Stimulated activated CD4-positive, alpha-beta T cell treated with anti-CD3 and anti-CD28 coated beads, Interleukin-15, amount 100 ng/mL, for 48 hours (primary cell): ENCODE results near the gene PHTF2.
"Not testable (repeated sequence)": the region's sequence is repeated elsewhere in the genome, so short reads cannot be mapped to it uniquely, and the experiment has no call there.

Experiments
- DNase-seq, 2 donors: peaks; one replicate each; pipeline ENCODE4 v3.0.0-alpha.2; 2020; ENCODE audit warnings: low read depth in 2 of 2

The PHTF2 gene

DNA sequence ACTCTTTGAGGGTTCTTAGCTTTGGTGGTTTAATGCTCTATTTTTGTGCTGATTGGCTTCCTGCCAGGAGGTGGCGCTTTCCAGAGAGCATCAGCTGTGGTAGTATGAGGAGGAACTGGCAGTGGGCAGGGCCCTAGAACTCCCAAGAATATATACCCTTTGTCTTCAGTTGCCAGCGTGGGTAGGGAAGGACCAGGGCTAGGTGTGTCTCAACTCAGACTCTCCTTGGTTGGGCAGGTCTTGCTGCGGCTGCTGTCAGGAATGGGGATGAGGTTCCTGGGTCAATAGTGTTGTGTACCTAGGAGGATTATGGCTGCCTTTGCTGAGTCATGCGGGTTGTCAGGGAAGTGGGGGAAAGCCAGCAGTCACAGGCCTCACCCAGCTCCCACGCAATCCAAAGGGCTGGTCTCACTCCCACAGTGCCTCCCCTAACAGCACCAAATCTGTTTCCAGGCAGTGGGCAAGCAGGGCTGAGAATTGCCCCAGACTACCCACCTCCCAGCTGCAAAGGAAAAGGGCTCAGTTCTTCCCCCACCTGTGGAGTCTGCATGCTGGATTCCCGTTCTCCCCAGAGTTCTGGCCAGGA, 191.5 kb downstream of the PHTF2 start:
- DNase-seq = peak in 1 of 2 donors; percentile 19

DNA sequence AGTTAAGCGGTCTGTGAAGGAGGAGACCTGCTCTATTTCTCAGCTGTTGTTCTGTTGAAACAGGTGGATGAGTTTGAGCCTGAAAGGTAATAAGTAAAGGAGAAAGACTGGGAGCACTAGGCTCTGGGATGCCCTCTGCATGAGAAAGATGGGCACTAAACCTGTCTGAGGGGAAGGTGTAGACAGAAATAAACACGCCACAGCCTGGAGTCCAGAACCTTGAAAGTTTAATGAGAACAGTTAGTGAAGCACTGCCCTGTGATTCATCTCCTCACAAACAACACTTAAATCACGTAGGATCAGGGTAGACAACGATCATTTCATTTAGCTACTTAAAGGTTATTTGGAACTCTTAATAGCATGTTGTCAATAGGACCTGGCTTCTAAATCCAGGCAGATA, 193.1 kb downstream of the PHTF2 start:
- DNase-seq = no peak

DNA sequence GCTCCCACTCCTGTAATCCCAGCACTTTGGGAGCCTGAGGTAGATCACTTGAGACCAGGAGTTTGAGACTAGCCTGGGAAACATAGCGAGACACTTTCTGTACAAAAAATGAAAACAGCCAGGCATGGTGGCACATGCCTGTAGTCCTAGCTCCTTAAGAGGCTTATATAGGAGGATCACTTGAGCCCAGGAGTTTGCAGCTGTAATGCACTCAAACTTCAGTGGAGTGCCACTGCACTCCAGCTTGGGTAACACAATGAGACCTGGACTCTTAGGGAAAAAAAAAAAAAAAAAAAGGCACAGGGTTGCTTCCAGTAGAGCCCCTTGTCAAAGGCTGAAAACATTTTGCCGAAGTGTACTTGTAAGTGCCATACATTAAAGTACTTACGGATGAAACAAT, 195.3 kb downstream of the PHTF2 start:
- DNase-seq = no peak

DNA sequence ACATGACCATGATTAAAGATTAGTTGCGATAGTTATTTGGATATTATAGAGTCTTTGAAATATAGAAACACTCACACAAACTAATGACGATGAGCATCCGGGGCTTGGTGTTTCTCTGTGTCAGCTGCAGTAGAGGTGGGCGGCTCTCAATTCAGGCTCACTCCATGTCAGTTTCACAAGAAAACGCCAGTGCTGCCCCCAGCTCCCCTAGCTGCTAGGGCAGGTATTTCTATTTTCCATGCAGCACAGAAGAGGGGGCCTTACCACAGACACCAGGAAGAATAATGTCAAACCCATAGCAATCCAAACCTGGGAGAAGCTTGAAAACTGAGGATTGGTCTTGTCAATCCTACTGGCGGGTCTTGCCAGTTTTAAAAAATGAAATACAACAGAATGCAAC, 197.1 kb downstream of the PHTF2 start:
- no peak for DNase-seq

DNA sequence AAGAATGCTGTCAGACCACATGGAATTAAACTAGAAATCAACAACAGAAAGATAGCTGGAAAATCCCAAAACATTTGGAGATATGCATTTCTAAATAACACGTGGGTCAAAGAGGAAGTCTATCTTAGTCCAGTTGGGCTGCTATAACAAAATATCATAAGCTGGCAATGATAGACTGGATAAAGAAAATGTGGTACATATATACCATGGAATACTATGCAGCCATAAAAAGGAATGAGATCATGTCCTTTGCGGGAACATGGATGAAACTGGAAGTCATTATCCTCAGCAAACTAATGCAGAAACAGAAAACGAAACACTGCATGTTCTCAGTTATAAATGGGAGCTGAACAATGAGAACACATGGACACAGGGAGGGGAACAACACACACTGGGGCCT, 200.6 kb downstream of the PHTF2 start:
- not testable (repeated sequence) for DNase-seq

DNA sequence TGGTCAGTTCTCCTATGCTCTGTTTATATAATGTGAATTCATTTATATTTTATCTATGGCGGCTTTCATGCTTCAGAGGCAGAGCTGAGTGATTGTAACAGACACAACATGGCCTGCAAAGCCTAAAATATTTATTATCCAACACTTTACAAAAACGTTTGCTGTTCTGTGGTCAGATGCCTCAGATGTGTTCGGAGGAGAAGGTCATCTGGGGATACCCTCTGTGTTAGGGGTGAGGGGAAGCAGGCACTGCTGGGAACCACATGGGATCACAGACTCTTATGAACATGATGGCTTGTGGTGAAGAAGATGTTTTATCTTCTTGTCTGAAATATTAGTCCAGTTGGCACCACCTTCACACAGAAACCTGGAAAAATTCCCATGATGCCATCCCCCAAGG, 203.4 kb downstream of the PHTF2 start:
- DNase-seq = no peak

DNA sequence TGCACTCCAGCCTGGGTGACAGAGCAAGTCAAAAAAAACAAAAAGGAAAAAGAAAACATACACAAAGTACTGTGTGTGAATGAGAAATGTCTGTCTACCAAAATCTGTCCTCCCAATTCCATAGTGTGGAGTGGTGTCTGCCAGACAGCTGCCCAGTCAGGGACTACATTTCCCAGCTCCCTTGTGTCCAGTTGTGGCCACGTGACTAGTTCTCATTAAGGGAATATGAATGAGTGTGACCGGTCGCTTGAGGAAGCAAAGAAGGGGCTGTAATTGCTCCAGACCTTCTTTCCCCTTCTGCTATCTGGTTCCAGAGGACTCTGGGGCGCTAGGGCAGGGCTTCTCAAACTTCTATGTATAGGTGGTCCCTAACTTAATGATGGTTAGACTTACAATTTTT, 204.1 kb downstream of the PHTF2 start:
- no peak for DNase-seq

DNA sequence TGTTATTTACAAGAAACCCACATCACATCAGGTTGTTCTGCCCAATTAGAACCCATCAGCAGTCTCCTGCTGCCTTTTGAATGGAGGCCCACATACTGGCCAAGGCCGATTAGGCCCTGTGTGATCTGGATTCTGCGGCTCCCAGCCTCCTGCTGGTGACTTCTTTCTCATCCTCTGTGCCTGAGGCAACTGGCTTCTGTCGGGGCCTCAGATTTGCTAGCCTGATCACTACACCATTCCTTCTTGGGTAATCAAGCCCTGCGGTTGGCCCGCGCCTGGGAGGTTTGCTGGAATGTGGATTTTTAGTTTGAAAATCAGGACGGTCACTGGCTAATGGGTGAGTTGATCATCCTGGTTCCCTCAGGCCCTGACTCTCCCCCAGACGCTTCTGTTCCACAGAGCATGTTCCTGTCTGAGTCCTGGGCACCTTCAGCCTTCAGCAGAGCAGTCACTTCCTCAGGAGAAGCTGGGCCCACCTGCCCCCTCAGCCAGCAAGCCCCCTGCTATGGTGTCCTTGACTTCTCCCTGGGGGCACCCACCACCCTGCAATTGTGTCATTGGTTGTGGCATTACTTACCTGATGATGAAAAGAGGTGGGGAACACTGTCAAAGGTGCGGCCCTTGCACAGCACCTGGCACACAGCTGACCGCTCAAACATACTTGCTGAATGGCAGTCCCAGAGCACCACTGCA, 207.6 kb downstream of the PHTF2 start:
- no peak for DNase-seq
